Muscle layer of duodenum (tissue), 2 donors: Measurements from ENCODE around the gene NR2F2.

Experiments used
- H3K27ac ChIP-seq: one replicate; pipeline ENCODE4 v1.7.0; 2013; ENCODE audit warnings: mild to moderate bottlenecking, low read length
- H3K27me3 ChIP-seq: one replicate; pipeline ENCODE4 v1.7.0; 2013; ENCODE audit warnings: low read depth, mild to moderate bottlenecking, control low read depth, low read length
- H3K36me3 ChIP-seq, 2 donors: one replicate each; pipeline ENCODE4 v1.7.0; 2013; ENCODE audit warnings: low read length in 2 of 2, control low read depth in 1 of 2, mild to moderate bottlenecking in 1 of 2; ENCODE audit not compliant: insufficient read depth in 2 of 2, control insufficient read depth in 1 of 2
- H3K4me1 ChIP-seq, 2 donors: one replicate each; pipeline ENCODE4 v1.7.0; 2013; ENCODE audit warnings: low read length in 2 of 2, mild to moderate bottlenecking in 2 of 2, control low read depth in 1 of 2, moderate library complexity in 1 of 2; ENCODE audit not compliant: insufficient read depth in 2 of 2, control insufficient read depth in 1 of 2
- H3K4me3 ChIP-seq, 2 donors: one replicate each; pipeline ENCODE4 v1.7.0; 2013; ENCODE audit warnings: low read length in 2 of 2, low read depth in 1 of 2, mild to moderate bottlenecking in 1 of 2
- H3K9me3 ChIP-seq, 2 donors: one replicate each; pipeline ENCODE4 v1.7.0; 2013; ENCODE audit warnings: low read length in 2 of 2, control low read depth in 1 of 2, mild to moderate bottlenecking in 1 of 2; ENCODE audit not compliant: control insufficient read depth in 1 of 2
- donor health status: healthy.

The NR2F2 gene

GRCh38 chr15:96320107-96320506 lies 10.4 kb upstream of the NR2F2 start:
- H3K27me3 ChIP-seq: peaks cover 12% of the 10 kb centered on the region
- H3K36me3 ChIP-seq: no peaks in the 10 kb centered on the region
- peaks cover 0 to 10% of the 10 kb centered on the region in 2 donors for H3K4me1 ChIP-seq
- H3K9me3 ChIP-seq: no peaks in the 10 kb centered on the region
- H3K4me3 ChIP-seq: no peak overlapping the region
- H3K27ac ChIP-seq: peak overlapping the region; percentile 32

GRCh38 chr15:96320703-96321638 lies 9.5 kb upstream of the NR2F2 start:
- Histone ChIP-seq H3K4me1 (peaks cover 0 to 10% of the 10 kb centered on the region in 2 donors), H3K36me3 (no peaks in the 10 kb centered on the region), H3K27ac (peak overlapping the region; percentile 90), H3K9me3 (no peaks in the 10 kb centered on the region), H3K27me3 (peaks cover 12% of the 10 kb centered on the region), H3K4me3 (peak overlapping the region; percentile 53 to 72)

GRCh38 chr15:96321639-96322535 lies 8.6 kb upstream of the NR2F2 start:
- H3K9me3 ChIP-seq: no peaks in the 10 kb centered on the region
- peak overlapping the region; percentile 90 for H3K27ac ChIP-seq
- peaks cover 12% of the 10 kb centered on the region for H3K27me3 ChIP-seq
- H3K36me3 ChIP-seq: no peaks in the 10 kb centered on the region
- peaks cover 0 to 10% of the 10 kb centered on the region in 2 donors for H3K4me1 ChIP-seq
- H3K4me3 ChIP-seq: peak overlapping the region; percentile 53 to 72

GRCh38 chr15:96322536-96323318 lies 7.8 kb upstream of the NR2F2 start:
- H3K4me1 ChIP-seq: peaks cover 0 to 10% of the 10 kb centered on the region in 2 donors
- peak overlapping the region; percentile 53 to 72 for H3K4me3 ChIP-seq
- peaks cover 12% of the 10 kb centered on the region for H3K27me3 ChIP-seq
- no peaks in the 10 kb centered on the region for H3K9me3 ChIP-seq
- no peaks in the 10 kb centered on the region for H3K36me3 ChIP-seq
- H3K27ac ChIP-seq: peak overlapping the region; percentile 90

GRCh38 chr15:96323319-96324145 lies 7.0 kb upstream of the NR2F2 start:
- Histone ChIP-seq H3K4me1 (peaks cover 0 to 10% of the 10 kb centered on the region in 2 donors), H3K27ac (peak overlapping the region; percentile 90), H3K36me3 (no peaks in the 10 kb centered on the region), H3K4me3 (peak overlapping the region in 1 of 2 donors; percentile 72), H3K27me3 (peaks cover 12% of the 10 kb centered on the region), H3K9me3 (no peaks in the 10 kb centered on the region)

- H3K27ac ChIP-seq: peak overlapping the region; percentile 90
- H3K36me3 ChIP-seq: no peaks in the 10 kb centered on the region
- H3K27me3 ChIP-seq: peaks cover 12% of the 10 kb centered on the region
- peak overlapping the region; percentile 72 to 88 for H3K4me3 ChIP-seq
- peaks cover under 1 to 10% of the 10 kb centered on the region in 2 donors for H3K4me1 ChIP-seq
- no peaks in the 10 kb centered on the region for H3K9me3 ChIP-seq
Observed at GRCh38 chr15:96324192-96324895, 6.2 kb upstream of the NR2F2 start.

GRCh38 chr15:96324940-96325540 lies 5.5 kb upstream of the NR2F2 start:
- H3K27ac ChIP-seq: peak overlapping the region; percentile 90
- no peaks in the 10 kb centered on the region for H3K36me3 ChIP-seq
- H3K9me3 ChIP-seq: no peaks in the 10 kb centered on the region
- peaks cover 6 to 10% of the 10 kb centered on the region in 2 donors for H3K4me1 ChIP-seq
- H3K4me3 ChIP-seq: peak overlapping the region; percentile 72 to 88
- peaks cover 12% of the 10 kb centered on the region for H3K27me3 ChIP-seq

- peaks cover 6 to 9% of the 10 kb centered on the region in 2 donors for H3K4me1 ChIP-seq
- H3K4me3 ChIP-seq: peak overlapping the region; percentile 72 to 88
- peaks cover 12% of the 10 kb centered on the region for H3K27me3 ChIP-seq
- no peaks in the 10 kb centered on the region for H3K9me3 ChIP-seq
- H3K27ac ChIP-seq: peak overlapping the region; percentile 90
- no peaks in the 10 kb centered on the region for H3K36me3 ChIP-seq
Observed at GRCh38 chr15:96325541-96326327, 4.8 kb upstream of the NR2F2 start.
